AG04449 (cell line): ENCODE data around the gene ETS1.

Experiments used
- CTCF ChIA-PET: fragments of 350-600 bp; formaldehyde crosslinking; extraction: SDS; loops from one replicate; lab custom pipeline; 2021; ENCODE audit warnings: antibody characterized with exemption; lab: Yijun Ruan, JAX
- POLR2A ChIA-PET: fragments of 400-600, 350-600 bp; formaldehyde crosslinking; extraction: SDS; loops from one replicate; lab custom pipeline; 2020; ENCODE audit warnings: antibody characterized with exemption, inconsistent platforms; lab: Yijun Ruan, JAX
- DNase-seq: peaks from one replicate; pipeline ENCODE4 v3.0.0-alpha.2; 2010; ENCODE audit warnings: low read depth, low spot score
- H3K4me3 ChIP-seq: 2 replicates; pipeline ENCODE4 v1.5.1; 2011; ENCODE audit warnings: low read depth, mild to moderate bottlenecking, control low read depth, low read length
- TF ChIP-seq, protein P1 (sequence below): IDR thresholded peaks from one replicate; pipeline ENCODE4 v1.5.1; 2011; ENCODE audit warnings: mild to moderate bottlenecking, moderate library complexity, low read length, control low read depth, inconsistent platforms; ENCODE audit not compliant: insufficient read depth; ENCODE audit errors: missing control alignments

ETS1 gene

DNA sequence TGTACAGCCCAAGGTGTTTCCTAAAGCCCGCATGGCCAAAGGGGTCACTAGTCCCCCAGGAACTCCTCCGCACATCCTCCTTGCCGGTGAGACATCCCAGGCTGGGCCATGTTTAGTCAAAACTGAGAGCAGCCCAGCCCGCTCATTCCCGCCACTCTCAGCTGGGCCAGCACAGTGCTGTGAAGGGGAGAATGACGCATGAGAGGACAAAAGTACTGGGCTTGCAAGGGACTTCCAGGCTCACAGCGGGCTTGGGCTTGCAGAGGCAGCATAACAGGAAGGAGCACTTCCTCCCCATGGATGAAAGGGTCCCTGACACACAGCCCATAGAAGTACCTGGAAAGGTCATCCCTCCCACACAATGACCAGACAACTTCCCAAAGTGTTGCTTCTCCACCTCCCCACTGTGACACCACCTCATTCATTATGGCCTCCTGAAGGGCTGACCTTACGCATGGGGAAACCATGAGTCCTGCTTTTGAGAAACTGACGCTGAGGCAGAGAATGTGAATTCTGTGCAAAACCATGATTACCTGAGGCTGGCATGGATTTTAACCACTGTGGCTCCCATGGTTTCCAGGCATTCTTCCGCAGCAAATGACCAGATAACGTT lies 19.1 kb downstream of the ETS1 start:
- CTCF ChIA-PET, result no interaction called here
- DNase-seq, result no peak
- POLR2A ChIA-PET, result no interaction called here
- H3K4me3 ChIP-seq, result no peak overlapping the region
- TF ChIP-seq, protein P1, sequence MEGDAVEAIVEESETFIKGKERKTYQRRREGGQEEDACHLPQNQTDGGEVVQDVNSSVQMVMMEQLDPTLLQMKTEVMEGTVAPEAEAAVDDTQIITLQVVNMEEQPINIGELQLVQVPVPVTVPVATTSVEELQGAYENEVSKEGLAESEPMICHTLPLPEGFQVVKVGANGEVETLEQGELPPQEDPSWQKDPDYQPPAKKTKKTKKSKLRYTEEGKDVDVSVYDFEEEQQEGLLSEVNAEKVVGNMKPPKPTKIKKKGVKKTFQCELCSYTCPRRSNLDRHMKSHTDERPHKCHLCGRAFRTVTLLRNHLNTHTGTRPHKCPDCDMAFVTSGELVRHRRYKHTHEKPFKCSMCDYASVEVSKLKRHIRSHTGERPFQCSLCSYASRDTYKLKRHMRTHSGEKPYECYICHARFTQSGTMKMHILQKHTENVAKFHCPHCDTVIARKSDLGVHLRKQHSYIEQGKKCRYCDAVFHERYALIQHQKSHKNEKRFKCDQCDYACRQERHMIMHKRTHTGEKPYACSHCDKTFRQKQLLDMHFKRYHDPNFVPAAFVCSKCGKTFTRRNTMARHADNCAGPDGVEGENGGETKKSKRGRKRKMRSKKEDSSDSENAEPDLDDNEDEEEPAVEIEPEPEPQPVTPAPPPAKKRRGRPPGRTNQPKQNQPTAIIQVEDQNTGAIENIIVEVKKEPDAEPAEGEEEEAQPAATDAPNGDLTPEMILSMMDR, result no peak

GRCh38 chr11:128567130-128567529 lies 20.2 kb downstream of the ETS1 start:
- CTCF ChIA-PET, result no interaction called here
- POLR2A ChIA-PET, result no interaction called here
- no peak for DNase-seq
- H3K4me3 ChIP-seq, result no peak overlapping the region
- TF ChIP-seq, protein P1, result no peak

GRCh38 chr11:128565881-128566280 lies 21.5 kb downstream of the ETS1 start:
- H3K4me3 ChIP-seq, result no peak overlapping the region
- ChIA-PET POLR2A (no interaction called here), CTCF (no interaction called here)
- TF ChIP-seq, protein P1, result no peak
- DNase-seq, result no peak

DNA sequence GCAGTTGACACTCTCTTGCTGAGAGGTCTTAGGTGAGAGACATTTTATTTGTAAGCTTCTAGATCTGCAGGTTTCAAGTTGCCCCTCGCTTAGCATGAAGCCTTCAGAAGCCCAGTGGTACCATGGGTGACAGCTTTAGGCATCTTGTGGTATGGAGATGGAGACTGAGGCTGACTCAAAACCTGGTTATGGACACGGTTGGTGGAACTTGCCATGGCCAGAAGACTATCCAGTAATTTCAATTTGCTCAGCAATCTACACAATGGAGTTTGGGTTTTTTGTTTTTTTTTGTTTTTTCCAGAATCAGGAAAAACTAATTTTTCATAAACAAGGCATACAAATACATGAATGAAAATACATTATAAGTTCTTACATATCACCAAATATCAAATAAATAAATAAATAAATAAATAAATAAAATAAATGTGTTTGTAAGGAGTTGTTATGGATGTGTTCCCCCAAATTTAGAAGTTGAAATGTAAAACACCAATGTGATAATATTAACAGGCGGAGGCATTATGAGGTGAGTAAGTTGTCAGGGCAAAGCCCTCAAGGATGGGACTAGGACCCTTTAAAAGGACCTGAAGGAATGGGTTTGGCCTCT lies 22.6 kb downstream of the ETS1 start:
- DNase-seq, result no peak
- TF ChIP-seq, protein P1, result no peak
- ChIA-PET POLR2A (no interaction called here), CTCF (no interaction called here)
- H3K4me3 ChIP-seq, result no peak overlapping the region

- POLR2A ChIA-PET, result no interaction called here
- H3K4me3 ChIP-seq, result no peak overlapping the region
- TF ChIP-seq, protein P1, result no peak
- CTCF ChIA-PET, result no interaction called here
- DNase-seq, result no peak
These were observed 23.3 kb downstream of the ETS1 start for GRCh38 chr11:128563942-128564641.

- ChIA-PET CTCF (no interaction called here), POLR2A (no interaction called here)
- no peak overlapping the region for H3K4me3 ChIP-seq
- TF ChIP-seq, protein P1, result no peak
- DNase-seq, result no peak
These were observed 24.1 kb downstream of the ETS1 start for GRCh38 chr11:128563308-128563707.
